ENCODE results near the gene MYZAP. TPM values are rescaled to one million over a fixed set of nuclear protein-coding genes. Genes with fewer than 3 reads are reported as not detected.

MYZAP gene
- total RNA-seq, 1 experiment from 2014 or later: 0.63 TPM

- H3K18ac ChIP-seq (ENCODE audit: insufficient read length, low read depth, low read length): no peak overlapping the region
- Mint-ChIP-seq H3K36me3 (ENCODE audit: insufficient read depth in 1 of 3, low read depth in 3 of 3) (peaks cover 4 to 15% (median 13%) of the 10 kb centered on the region in 3 experiments; a peak in 6 of 7 replicates), H3K4me1 (peaks cover 37 to 40% of the 10 kb centered on the region in 2 experiments), H3K4me3 (no peak overlapping the region), H3K9me3 (no peaks in the 10 kb centered on the region; a peak in 1 of 5 replicates), H3K27ac (peak overlapping the region in 2 of 3 experiments; percentile 31 to 63; a peak in 3 of 7 replicates), H3K27me3 (ENCODE audit: low read depth) (no peaks in the 10 kb centered on the region)
- no peak overlapping the region for H2BK15ac ChIP-seq (ENCODE audit: low read depth, low read length)
- H2AK5ac ChIP-seq (ENCODE audit: insufficient read length, low read length): no peak overlapping the region
- no peak overlapping the region for H3K4me2 ChIP-seq (ENCODE audit: insufficient read depth, insufficient read length, low read length)
- no peak for TF ChIP-seq CTCF (conservative IDR thresholded peaks at IDR 0.05)
- H2BK20ac ChIP-seq (ENCODE audit: low read depth, low read length, poor library complexity, severe bottlenecking): no peak overlapping the region
- no peaks in the 10 kb centered on the region for H3K79me2 ChIP-seq (ENCODE audit: insufficient read depth, low read length)
- no peak overlapping the region for H4K8ac ChIP-seq (replicated peaks; ENCODE audit: insufficient read length, low read depth, low read length)
- H2BK5ac ChIP-seq (ENCODE audit: insufficient read length, low read length): no peak overlapping the region
- no CpG with 5 or more reads among the region's 4 CpGs for WGBS (ENCODE audit: extremely low coverage, insufficient read length, low lambda C conversion rate)
- H2AFZ ChIP-seq (ENCODE audit: low read length): no peak overlapping the region
- no peak overlapping the region for H3K23ac ChIP-seq (ENCODE audit: insufficient read length, low read depth, low read length)
- no peak overlapping the region for H3K27ac ChIP-seq (ENCODE audit: insufficient read length, low read depth, low read length)
- H4K91ac ChIP-seq (ENCODE audit: insufficient read length, low read depth, low read length): no peak overlapping the region
- H3K14ac ChIP-seq (ENCODE audit: insufficient read depth, low read length): no peak overlapping the region
- no peaks in the 10 kb centered on the region for H4K20me1 ChIP-seq (ENCODE audit: control insufficient read depth, insufficient read depth, insufficient read length)
- DNase-seq: no peak
- H3K56ac ChIP-seq (ENCODE audit: insufficient read length, low read depth, low read length): no peak overlapping the region
- H3K4me1 ChIP-seq (ENCODE audit: insufficient read depth, low read length): peaks cover 6% of the 10 kb centered on the region; the same call in 1 of the 2 replicates
- no peak overlapping the region for H3K4ac ChIP-seq (ENCODE audit: low read depth, low read length)
- H3T11ph ChIP-seq (ENCODE audit: low read length): no peak overlapping the region
- no peak overlapping the region for H3K9ac ChIP-seq (ENCODE audit: extremely low read depth, insufficient read length, low read length)
- H3K27me3 ChIP-seq (ENCODE audit: insufficient read depth, low read length): no peaks in the 10 kb centered on the region
- no peaks in the 10 kb centered on the region for H3K9me3 ChIP-seq (ENCODE audit: control insufficient read depth, low read depth, low read length)
- H4K5ac ChIP-seq (ENCODE audit: insufficient read length, low read depth, low read length): no peak overlapping the region
- H3K23me2 ChIP-seq (ENCODE audit: insufficient read length, low read depth, low read length, poor library complexity, severe bottlenecking): no peaks in the 10 kb centered on the region
- H2BK120ac ChIP-seq (ENCODE audit: low read depth, low read length, poor library complexity, severe bottlenecking): no peak overlapping the region
- no peaks in the 10 kb centered on the region for H3K79me1 ChIP-seq (ENCODE audit: insufficient read depth, low read depth, low read length, poor library complexity, severe bottlenecking)
- no peak overlapping the region for H2BK12ac ChIP-seq (ENCODE audit: insufficient read length, low read depth, low read length)
These were observed 36.9 kb upstream of the MYZAP start for GRCh38 chr15:57554812-57555179.
